ENCODE results near the gene PANK2. TPM values are rescaled to one million over a fixed set of nuclear protein-coding genes. Genes with fewer than 3 reads are reported as not detected.

Gene PANK2
- total RNA-seq, 1 donor from 2014 or later: 29.9 TPM

DNA sequence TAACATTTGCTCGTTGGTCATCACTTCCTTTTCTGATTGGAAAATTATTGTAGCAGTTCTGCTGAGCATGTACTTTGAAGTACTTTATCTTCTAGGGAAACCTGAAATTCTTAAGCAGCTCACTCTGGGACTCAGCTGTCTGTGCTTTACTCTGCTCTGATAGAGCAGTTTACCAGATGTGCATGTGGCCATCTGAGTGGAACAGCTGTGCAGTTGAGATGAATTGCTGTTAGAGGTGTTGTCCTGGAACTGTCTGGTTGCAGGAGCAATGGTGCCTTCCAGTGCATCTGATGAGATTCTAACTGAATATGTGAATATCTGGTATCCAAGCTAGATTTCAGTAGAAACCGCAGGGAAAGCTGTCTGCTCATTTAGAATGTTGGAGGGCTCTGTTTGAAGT is 27.2 kb downstream of the PANK2 start:
- no peak for TF ChIP-seq CTCF (IDR thresholded peaks at IDR 0.05; ENCODE audit: insufficient read depth, low read length, poor library complexity, severe bottlenecking)
- Histone ChIP-seq H3K36me3 (ENCODE audit: control insufficient read depth, insufficient read depth, low read length) (no peaks in the 10 kb centered on the region), H3K4me3 (ENCODE audit: low read depth, low read length) (no peak overlapping the region), H3K27me3 (ENCODE audit: control insufficient read depth, insufficient read depth, low read length) (no peaks in the 10 kb centered on the region)
- no peak for DNase-seq (ENCODE audit: low read depth)

DNA sequence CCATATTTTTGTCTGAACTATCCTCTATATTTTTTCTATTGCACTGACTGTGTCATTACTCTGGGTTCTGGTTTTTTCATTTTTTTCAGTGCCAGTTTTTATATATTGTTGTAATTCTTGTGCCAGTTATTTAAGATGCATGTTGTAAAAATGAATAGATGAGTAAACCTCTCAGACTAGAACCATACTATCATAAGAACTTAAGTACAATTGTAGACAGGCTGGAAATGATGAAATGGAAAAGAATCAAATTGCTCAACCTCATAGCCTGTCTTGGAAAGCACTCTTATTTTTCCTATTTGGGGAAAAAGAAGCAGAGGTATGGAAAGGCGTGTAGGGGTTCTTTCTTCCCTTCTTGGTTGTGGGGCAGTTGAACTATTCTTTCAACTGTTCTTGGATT is 30.2 kb downstream of the PANK2 start:
- no peak overlapping the region for H3K4me3 ChIP-seq (ENCODE audit: low read depth, low read length)
- no peak for TF ChIP-seq CTCF (IDR thresholded peaks at IDR 0.05; ENCODE audit: insufficient read depth, low read length, poor library complexity, severe bottlenecking)
- peaks cover 1% of the 10 kb centered on the region for H3K36me3 ChIP-seq (ENCODE audit: control insufficient read depth, insufficient read depth, low read length)
- H3K27me3 ChIP-seq (ENCODE audit: control insufficient read depth, insufficient read depth, low read length): no peaks in the 10 kb centered on the region
- no peak for DNase-seq (ENCODE audit: low read depth)

- no peak for TF ChIP-seq CTCF (IDR thresholded peaks at IDR 0.05; ENCODE audit: insufficient read depth, low read length, poor library complexity, severe bottlenecking)
These were observed 33.2 kb downstream of the PANK2 start for GRCh38 chr20:3922223-3922982.

DNA sequence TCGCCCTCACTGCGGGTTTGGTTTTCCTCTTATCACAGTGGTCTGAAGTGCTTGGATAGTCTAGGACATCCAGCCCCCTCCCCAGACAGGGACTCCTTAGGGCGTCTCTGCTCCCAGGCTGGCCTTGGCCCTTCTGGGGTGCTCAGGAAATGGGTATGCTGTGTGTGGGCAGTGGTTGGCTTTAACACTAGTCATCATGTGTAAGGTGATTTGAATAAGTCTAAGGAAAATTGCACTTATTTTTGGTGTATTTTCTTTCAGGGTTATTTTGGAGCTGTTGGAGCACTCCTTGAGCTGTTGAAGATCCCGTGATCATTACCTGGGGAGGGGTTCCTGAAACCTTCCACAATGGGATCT is 33.8 kb downstream of the PANK2 start:
- TF ChIP-seq CTCF (IDR thresholded peaks at IDR 0.05; ENCODE audit: insufficient read depth, low read length, poor library complexity, severe bottlenecking): no peak
- Histone ChIP-seq H3K36me3 (ENCODE audit: control insufficient read depth, insufficient read depth, low read length) (peaks cover 1% of the 10 kb centered on the region), H3K4me3 (ENCODE audit: low read depth, low read length) (no peak overlapping the region), H3K27me3 (ENCODE audit: control insufficient read depth, insufficient read depth, low read length) (no peaks in the 10 kb centered on the region)
- no peak for DNase-seq (ENCODE audit: low read depth)

More at GRCh38 chr20:3922223-3922982, 33.2 kb downstream of the PANK2 start:
- no peak for DNase-seq (ENCODE audit: low read depth)
- H3K4me3 ChIP-seq (ENCODE audit: low read depth, low read length): no peak overlapping the region
- no peaks in the 10 kb centered on the region for H3K27me3 ChIP-seq (ENCODE audit: control insufficient read depth, insufficient read depth, low read length)
- peaks cover 1% of the 10 kb centered on the region for H3K36me3 ChIP-seq (ENCODE audit: control insufficient read depth, insufficient read depth, low read length)

DNA sequence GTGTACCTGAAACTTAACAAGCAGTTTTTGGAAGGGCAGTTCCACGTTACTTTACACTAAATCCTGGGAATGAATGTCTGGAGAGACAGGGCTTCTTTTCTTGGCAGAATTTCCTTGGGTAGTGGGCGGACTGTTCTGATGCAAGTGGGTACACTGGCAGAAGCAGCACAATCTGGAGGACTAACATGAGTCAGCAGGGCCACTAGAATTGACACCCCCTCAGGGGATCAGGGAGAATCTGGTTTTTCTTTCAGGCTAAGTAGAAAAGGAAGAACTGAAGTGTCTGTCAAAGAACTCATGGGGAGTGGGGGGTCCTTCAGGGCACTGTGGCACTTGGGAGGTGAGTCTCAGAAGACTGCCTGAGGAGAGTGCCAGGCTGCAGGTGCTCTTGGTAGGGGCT is 34.6 kb downstream of the PANK2 start:
- no peak for DNase-seq (ENCODE audit: low read depth)
- Histone ChIP-seq H3K27me3 (ENCODE audit: control insufficient read depth, insufficient read depth, low read length) (no peaks in the 10 kb centered on the region), H3K4me3 (ENCODE audit: low read depth, low read length) (no peak overlapping the region), H3K36me3 (ENCODE audit: control insufficient read depth, insufficient read depth, low read length) (peaks cover 1% of the 10 kb centered on the region)
- no peak for TF ChIP-seq CTCF (IDR thresholded peaks at IDR 0.05; ENCODE audit: insufficient read depth, low read length, poor library complexity, severe bottlenecking)
